Activated effector memory CD4-positive, alpha-beta T cell treated with anti-CD3 and anti-CD28 coated beads, Interleukin-2, amount 50 U/mL, for 16 hours (primary cell): ENCODE measurements around the gene C16orf95.

Experiments
- DNase-seq: peaks from one replicate; pipeline ENCODE4 v3.0.0-alpha.2; 2020

The C16orf95 gene

DNA sequence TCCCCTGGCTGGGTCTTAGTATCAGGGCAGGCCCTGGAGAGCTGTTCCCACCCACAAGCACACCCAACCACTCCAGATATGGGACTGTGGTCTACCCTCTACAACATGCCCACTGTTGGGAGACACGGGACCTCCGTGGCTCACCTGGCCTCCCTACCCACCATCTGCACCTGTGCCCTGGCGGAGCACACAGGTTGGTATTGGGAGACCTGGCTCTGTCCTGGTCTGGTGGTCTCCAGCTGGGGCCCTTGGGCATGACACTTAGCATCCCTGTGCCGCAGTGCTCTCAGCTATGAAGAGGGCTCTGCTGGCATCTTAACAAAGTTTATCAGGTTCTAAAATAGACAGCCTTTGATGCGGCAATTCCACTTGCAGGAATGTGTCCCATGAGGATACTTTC, 5.8 kb downstream of the C16orf95 start:
- no peak for DNase-seq

DNA sequence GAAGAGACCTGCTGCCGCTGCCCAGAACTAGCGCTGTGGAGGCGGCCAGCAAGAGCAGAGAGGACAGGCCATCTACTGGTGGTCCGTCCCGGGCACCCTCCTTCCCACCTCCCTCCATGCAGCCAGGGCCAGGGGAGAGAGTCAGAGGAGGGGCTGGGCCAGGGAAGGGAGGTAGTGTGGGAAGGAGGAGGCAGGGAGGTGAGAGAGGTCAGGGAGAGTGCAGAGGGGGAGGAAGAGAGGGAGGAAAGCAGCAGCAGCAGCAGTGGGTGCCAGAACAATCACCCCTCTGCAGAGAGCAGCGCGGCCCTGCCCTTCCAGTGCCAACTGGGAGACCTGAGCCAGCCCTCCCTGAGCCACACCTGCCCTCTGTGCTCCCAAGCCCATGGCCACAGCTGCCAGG, 6.6 kb downstream of the C16orf95 start:
- DNase-seq = no peak

DNA sequence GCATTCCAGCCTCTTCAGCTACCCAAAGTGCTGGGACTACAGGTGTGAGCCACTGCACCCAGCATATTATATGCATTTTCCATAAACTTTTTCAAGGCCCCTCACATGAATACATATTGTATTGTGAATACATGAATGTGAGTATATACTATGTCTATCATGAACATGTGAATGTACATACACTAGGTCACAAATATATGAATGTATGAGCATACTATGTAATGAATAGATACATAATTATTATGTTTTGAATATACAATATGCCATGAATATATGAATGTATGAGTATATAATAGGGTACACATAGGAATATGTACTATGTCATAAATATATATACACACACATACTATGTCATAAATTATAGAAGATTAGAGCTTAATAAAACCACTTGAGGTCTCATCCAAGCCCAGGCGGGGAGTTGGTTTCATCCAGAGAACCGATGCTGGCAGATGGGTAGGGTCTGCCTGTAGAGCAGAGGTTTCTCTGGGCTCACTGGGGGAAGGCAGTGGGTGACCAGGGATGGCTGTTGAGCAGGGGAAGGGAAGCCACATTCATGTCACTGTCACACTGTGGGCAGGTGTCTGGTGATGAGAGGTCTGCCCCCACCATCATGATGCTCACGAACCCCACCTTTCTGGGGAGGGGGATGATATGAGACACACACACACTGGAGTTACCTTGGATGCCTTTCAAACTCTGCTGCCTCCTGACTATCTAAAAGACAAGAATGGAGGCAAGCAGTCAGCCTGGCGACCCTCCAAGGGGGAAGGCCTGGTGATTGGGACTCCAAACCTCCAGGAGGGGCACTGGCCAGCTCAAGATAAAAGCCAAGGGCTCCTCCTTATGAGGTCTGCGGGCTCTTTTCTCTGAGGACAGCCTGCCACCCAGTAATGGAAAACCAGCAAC, 7.3 kb downstream of the C16orf95 start:
- no peak for DNase-seq

DNA sequence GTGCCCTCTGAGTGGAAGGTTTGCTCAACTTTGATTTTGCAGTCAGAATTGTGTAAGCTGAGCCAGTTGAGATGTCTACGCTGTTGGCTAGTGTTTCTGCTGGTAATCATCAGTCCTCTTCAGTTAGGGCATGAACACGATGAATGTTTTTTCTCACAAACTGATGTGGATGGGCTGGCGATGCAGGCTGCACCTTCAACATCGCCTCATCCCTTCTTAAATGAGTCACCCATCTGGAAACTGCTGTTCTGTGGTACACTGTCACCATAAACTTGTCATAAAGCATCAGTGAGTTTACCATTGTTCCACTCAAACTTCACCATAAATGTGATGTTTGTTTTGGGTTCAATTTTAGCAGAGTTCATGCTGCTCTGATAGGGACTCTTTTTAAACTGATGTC, 8.4 kb downstream of the C16orf95 start:
- no peak for DNase-seq

DNA sequence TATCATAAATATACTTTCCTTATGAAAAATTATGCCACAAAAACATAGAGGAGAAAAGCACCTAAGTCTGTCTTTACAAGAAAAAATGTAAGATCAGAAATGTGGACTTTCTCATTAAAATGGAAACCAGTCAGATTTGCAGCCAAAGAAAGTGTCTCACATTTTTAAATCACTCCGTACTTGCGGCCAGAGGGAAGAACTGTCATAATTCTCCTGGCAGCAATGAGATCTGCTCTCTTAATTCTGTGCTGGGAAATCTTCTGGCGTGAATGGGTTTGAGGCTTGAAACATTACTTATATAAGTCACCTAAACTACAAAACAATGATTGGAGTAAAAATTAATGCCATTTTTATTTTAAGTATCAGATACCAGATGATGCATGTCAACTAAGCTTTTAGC, 10.7 kb downstream of the C16orf95 start:
- no peak for DNase-seq

DNA sequence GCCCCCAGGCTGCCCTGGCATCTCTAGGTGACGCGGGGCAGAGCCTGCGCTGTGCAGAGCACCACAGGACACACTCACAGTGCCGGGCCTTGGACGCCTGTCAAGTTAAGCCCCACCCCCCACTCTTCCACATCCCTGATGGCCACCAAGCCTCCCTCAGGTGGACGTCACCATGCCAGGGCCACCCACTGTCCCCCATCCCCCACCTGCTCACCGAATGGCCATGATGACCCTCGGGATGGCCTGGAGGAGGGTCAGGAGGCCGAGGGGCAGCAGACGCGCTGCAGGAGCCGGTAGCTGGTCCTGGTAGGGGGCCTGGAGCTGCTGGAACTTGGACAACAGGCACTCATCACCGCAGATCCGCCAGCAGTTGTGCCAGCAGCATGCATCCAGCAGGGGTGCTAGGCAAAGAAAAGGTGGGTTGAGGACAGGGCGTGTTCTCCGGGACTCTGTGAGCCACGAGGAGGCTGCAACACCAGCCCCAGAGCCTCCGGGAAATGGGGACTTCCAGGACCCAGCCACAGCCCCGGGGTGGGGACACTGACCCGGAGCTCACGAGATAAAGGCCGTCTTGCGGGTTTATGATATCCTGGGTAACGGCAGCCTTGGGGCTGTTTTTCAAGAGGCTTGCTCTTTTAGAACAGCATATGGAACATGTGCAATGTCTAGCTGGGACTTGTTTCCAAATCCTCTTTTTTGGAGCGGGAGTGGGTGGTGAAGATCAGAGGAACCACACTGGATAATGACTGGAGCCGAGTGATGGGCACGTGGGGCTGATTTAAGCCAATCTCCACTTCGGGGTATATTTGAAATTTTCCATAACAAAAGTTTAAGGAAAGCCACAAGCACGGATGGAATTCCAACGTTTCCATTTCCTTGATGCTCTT, 11.4 kb downstream of the C16orf95 start:
- DNase-seq = no peak

DNA sequence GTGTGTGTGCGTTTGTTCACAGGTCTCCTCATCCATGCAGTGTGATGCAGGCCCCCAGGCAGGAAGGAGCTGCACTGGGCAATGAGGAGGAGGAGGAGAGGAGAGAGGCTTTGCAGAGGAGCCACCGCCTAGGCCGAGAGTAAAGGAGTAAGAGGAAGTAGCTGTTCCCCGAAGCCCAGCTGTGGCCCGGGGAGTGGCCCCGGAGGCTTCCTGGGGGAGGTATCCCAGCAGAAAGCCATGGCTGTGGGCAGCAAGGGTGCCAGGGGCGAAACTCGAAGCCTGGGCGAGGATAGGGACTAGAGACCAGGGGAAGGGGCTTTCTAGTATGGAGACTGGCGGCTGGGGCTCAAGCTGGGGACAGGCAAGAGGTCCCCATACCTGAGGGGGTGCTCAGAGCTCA, 12.2 kb downstream of the C16orf95 start:
- no peak for DNase-seq

DNA sequence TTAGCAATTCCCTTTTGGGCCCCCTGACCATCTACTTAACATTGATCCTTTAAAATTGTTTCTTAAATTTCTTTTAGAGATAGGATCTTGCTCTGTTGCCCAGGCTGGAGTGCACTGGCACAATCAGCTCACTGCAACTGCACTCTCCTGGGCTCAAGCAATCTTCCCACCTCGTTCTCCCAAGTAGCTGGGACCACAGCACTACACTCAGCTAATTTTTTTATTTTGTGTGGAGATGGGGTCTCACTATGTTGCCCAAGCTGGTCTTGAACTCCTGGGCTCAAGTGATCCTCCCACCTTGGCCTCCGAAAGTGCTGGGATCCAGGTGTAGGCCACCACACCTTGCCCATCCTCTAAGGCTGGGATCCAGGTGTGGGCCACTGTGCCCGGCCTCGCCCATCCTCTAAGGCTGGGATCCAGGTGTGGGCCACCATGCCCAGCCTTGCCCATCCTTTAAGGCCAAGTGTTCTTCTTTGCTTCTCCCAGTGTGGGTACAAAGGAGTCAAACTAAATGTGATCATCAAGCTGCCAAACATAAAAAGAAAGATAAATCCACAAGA, 13.2 kb downstream of the C16orf95 start:
- DNase-seq = no peak

DNA sequence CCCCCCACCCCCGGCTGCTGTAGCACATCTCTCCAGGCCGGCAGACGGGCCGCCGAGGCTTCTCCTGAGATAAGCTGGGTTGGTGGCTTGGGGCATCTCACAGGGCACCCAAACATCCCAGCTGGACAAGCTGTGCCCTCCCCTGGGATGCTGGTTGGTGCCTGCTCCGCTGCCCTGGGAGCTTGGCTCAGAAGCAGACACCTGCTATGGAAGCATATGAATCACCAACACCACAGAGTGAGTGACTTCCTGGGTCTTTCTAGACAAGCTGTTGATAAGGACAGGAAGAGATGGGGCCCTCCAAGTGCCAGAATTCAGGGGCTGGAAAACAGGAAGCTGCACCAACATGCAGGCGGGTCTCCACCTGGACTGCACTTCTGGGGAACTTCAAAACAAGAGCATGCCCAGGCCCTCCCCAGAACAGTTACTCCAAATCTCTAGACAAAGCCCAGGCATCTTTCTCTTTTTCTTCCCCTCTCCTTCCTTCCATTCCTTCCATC, 13.7 kb downstream of the C16orf95 start:
- no peak for DNase-seq

DNA sequence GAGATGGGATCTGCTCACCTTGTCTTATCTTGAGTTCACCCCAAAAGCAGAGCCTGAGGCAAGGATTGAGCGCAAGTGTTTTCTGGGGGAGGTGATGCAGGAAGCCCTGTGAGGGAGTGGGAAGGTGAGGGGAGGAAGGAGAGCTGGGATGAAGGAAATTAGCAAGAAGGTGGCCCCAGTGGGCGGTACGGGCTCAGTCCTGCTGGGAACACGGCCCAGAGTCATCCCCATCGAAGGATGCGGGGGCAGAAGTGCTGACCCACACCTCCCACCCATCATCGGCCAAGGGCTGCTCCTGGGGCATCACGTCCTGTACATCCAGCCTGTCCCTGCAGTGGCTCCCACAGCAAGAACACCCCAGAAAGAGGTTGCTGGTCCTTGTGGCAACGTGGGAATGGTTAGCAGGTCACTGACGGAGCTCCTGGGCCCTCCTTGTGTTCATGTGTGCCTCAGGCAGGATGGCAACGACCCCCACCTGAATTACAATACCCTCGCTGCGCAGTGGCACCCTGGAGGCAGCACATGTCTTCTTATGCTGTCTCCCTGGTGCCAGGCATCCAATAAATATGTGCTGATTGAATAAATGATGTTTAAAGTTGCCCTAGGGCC, 18.2 kb downstream of the C16orf95 start:
- no peak for DNase-seq

DNA sequence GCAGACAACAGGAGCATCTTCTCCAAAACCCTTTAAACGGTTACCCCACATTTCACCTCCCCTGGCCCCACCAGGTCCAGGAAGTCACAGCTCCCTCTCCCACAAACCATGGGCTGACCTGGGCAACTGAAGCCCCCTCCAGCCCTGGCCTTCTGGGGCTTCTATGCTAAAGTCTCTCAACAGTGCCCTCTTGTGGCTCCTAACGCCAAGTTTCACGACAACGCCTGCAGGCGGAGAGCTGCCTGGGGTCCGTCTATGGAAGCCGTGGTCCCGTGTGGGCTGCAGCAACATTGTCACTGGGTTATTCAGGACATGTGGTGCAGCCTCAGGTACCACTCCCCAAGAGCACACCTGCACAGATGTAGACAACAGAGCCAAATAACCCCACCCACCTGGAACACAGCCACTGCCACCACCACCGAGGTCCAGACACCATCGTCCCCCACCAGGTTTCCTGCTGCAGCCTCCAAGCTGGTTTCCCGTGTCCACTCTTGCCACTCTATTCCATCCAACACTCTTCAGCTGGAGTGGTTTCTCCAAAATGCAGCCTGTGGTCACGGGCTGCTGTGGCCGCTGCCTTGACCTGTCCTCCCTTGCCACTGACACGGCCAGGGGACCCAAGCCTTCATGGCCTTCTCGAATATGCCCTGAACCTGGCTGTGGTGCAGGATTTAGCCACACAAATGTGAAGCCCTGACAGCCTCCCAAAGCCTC, 19.1 kb downstream of the C16orf95 start:
- DNase-seq = peak; percentile 71

DNA sequence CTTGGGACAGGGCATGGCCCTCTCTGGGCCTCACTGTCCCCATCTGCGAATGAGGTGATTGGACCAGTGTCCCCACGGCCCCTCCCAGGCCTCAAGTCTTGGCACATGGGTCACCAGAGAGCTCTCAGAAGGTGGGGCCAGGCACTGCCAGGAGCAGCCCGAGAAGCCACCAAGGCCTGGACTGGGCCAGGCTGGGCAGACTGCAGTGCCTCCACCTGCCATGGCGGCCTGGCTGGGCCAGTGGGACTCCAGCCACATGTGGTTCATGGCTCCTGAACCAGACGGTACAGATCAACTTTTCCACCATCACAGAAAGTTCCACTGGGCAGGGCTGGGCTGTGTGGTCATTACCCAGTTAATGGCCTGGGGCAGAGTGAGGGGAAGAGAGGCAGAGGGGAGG, 19.8 kb downstream of the C16orf95 start:
- DNase-seq = no peak

DNA sequence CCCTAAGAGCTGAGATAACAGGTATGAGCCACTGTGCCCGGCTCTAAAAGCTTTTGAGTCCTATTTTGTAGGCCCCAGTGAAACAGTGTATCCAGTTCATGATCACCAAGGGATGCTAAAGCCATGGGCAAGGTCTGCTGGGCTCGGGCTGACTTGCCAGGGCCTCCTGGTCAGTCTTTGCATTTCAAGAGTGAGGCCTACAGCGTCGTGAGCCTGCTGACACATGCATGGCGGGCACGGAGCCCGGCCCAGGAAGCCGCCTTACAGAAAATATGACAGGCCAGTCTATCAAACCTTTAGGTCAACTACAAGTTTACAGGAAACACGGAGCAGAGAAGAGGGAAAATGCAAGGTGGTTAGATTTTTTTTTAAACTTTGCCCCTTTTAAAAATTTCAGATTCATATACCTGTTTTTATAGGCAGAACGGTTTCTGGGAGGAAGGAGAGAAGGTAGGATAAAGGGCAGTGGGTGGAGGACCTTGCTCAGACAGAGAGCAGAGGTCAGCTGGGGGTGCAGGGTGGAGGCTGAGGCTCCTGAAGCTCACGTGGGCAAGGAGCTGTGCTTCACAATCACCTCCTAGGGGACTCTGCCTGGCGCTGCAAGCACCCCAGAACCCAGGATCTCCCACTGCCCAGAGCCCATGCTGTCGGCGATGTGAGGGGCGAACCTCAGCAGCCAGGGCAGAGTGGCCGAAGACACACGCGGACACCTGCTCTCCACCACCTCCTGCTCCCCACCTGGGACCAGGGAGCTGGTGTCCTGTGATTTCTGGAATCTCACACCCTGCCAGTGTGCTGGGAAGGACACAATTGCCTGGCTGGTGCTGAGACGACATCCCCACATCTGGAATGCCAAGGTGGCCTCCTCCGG, 21.3 kb downstream of the C16orf95 start:
- no peak for DNase-seq

DNA sequence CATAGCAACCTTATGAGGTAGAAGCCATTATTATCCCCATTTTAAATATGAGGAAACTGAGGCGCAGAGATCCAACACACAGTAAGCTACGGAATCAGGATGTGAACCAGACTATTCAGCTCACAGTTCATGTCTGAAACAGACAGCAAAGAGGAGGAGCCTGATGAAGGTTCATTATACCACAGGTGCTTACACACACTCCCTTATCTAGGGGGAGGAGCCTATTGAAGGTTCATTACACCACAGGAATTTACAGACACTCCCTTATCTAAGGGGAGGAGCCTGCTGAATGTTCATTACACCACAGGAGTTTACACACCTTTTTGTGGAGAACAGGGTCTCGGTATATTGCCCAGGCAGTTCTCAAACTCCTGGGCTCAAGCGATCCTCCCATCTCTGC, 21.9 kb downstream of the C16orf95 start:
- no peak for DNase-seq

DNA sequence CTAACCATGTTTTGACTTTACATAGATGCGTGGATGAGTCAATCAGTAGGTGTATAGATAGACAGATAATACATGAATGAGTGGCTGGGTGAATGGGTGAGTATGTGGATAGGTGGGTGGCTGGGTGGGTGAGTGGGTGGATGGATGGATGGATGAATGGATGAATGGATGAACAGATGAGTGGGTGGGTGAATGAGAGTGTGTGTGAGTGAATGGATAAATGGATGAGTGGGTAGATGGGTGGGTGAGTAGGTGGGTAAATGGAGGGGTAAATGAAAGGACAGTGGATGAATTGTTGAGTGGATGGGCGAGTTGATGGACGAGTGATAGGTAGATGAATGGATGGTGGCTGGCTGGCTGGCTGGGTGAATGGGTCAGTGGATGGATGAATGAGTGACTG, 23.2 kb downstream of the C16orf95 start:
- DNase-seq = no peak

DNA sequence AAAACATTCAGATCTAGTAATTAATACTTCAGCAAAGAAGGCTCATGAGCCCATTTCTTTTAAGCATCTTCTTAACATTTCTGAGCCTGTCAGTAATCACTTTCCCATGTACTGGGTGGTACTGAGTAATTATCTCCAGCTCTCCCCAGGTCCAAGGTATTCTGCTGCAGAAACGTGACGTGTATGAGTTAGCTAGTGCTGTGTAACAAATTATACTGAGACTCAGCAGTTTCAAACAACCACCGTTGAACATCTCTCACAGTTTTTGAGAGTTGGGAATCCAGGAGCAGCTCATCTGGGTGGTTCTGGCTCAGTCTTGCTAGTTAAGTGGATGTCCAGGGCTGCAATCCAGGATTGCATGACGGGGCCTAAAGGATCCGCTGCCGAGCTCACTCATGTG, 25.2 kb downstream of the C16orf95 start:
- DNase-seq = no peak

DNA sequence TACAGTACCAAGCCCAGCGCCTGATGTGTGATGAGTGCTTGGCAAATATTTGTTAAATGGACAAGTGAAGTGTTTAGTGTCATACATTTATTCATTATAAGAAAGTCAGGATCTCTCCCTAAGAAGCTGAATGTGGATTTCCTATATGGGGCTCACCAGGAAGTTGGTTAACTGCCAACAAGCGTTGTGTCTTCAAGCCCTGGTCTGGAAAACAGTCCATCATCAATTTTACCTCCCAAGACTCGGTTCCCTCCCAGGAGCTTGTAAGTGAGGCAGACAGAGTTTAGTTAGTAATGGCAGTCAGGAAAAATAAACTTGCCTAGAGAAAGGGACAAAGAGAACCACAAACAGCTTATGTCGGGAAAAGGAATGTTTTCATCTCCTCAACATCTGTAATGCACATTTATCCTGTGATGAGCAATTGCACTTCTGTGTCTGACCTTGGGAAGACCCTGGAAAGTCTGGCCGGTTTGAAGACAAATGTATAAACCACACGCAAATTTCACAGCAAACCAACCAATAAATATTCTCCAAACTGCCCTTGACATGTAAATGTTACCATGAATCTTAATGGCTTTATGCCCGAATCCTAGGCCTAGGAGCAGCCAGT, 28.3 kb downstream of the C16orf95 start:
- DNase-seq = no peak

DNA sequence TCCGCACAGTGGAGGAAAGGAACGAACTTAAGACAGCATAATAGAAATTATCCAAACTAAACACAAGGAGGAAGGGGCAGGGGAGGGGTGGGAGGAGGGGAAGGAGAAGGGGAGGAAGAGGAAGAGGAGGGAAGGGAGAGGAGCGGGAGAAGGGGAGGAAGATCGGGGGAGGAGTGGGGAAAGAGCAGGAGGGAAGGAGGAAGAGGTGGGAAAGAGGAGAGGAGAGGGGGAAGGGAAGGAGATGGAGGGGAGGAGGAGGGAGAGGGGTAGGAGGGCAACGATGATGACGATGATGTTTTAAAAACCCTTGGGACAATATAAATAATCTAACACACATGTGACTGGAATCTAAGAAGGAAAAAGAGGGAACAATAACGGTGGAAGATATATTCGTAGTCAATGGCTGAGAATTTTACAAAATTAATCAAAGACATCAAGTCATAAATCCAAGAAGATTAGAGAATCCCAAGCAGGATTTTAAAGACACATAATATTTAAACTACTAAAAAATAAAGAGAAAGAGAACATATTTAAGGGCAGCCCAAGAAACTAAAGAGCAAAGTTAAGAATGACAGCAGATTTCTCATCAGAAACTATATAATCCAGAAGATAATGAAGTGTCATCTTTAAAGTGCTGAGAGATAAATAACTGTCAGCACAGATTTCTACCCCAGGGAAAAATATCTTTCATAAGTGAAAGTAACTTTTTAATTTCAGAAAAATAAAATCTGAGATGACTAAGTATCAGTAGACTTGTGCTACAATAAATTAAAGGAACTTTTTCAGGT, 30.2 kb downstream of the C16orf95 start:
- no peak for DNase-seq

DNA sequence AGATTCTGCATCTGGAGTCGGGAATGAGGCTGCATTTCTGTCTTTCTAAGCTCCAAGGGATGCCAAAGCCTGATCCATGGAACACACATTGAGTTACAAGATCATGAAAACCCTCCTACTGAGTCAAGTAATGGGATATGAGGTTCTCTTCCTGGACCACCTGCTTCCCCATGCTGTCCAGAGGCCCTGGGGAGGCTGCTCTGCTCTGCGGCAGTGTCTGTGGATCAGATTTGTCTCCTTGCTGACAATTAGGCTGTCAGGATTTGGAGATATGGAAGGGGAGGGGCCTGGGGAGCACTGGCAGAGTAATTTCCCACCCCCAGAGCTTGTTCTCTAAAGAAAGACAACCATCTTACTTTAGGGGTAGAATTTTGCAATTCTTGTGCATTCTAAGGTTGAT, 33.0 kb downstream of the C16orf95 start:
- DNase-seq = no peak

DNA sequence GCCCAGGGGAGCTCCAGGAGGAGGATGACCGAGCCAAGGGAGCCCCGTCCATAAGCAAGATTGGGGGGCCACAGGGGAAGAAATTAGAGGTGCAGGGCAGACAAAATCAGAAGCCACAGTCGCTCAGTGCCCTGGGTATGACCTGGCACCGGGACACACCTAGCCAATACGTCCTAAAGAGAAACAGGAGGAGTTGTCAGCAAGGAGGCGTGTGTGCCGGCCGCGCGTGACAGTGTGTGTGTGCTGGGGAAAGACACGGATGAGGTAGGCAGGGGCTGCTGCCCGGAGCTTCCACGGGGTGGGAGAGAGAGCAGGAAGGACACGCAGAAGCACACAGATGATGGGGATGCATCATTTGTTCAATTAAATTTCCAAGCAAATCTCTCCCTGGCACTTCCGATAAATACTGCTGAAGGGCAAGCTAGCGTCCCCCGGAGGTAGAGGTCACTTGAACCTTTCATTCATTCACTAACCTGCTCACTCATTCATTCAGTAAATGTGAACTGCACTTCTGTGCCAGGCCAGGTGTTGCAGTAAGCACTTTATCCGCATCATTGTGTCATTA, 38.0 kb downstream of the C16orf95 start:
- no peak for DNase-seq
